Fibroblast of villous mesenchyme (primary cell): Measurements from ENCODE around the gene MSI2. TPM values are rescaled to one million over a fixed set of nuclear protein-coding genes. Genes with fewer than 3 reads are reported as not detected.

ENCODE experiments used
- DNase-seq: peaks from one replicate; pipeline ENCODE4 v3.0.0-alpha.2; 2010; ENCODE audit warnings: low read depth
- H3K4me3 ChIP-seq: 2 replicates; pipeline ENCODE4 v1.5.1; 2011; ENCODE audit warnings: low read depth, mild to moderate bottlenecking, low read length
- CTCF ChIP-seq: IDR thresholded peaks from 2 replicates; pipeline ENCODE4 v1.5.1; 2012; ENCODE audit warnings: low read depth, mild to moderate bottlenecking, low read length; ENCODE audit not compliant: insufficient read depth
- total RNA-seq: library from RNA; depleted of rRNA; stranded (reverse); fragments of >200 nt; gene quantifications from 2 replicates; pipeline ENCODE4 v1.2.3, GENCODE V29; 2012

MSI2 gene
- total RNA-seq, 1 donor: 50.1 TPM

DNA sequence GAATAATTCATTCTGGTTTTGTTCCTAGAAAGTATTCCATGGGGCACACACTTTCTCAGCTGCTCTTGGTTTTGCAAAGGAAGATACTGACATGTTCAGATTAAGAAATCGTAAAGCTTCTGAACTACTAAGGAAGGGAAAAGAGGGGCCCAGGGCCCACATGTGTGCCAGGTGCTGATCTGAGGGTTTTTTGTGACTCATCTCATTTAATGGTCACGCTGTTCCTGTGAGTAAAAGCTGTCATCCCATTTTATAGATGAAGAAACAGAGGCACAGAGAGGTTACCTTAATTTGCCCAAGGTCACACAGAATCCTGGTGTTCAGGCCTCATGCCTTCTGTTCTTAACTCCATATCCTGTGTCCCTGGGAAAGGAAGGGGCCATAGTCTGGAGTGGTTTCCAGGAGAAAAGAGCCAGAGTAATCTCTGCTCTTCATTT is 113.2 kb downstream of the MSI2 start:
- TF ChIP-seq CTCF: no peak
- H3K4me3 ChIP-seq: no peak overlapping the region
- peak; percentile 73 for DNase-seq

DNA sequence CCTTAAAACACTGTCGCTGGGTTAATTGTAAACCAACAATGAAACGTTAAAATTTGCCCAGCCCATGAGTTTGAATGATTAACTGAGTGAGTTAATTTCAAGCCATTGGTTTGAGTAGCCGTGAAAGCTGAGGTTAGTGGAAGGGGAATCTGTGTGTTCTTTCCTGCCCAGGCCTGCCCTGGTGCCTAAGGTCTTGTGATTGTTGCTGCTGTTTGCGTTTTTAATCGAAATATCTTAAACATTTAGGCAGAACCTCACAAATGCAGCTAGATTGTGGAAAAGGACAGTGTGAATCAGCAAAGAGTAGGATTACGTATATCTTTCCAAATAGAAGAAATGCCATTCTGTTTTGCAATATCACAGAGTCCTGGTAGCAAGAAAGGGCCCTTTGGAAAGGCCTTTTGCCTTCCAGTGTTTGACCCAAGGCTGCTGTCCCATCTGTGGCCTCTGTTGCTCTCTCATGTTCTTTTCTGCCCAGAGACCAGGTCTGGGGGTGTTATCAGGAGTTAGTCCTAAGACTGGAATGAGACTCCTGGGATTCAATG is 113.8 kb downstream of the MSI2 start:
- H3K4me3 ChIP-seq: no peak overlapping the region
- TF ChIP-seq CTCF: no peak
- DNase-seq: peak; percentile 95

DNA sequence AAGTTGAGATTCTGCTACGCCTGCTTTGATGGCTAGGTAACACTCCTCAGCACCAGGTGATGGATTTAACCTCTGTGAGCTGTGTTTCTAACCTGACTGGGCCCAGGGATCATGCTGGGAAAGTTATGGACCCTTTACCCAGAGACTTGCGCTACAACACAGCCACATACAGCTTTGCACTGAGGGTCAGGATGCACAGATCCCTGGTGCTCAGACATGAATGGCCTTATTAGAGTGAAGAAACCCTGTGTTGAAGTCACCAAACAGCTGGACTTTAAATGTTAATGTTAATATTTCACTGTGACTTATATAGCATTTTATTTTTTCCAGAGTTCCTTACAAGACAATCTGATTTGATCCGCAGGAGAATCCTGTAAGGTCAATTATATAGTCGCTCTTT is 114.3 kb downstream of the MSI2 start:
- DNase-seq: no peak

GRCh38 chr17:57372156-57372555 is 115.8 kb downstream of the MSI2 start:
- TF ChIP-seq CTCF: no peak
- no peak overlapping the region for H3K4me3 ChIP-seq
- peak; percentile 74 for DNase-seq

More for the DNA sequence above, 114.3 kb downstream of the MSI2 start:
- no peak overlapping the region for H3K4me3 ChIP-seq
- no peak for TF ChIP-seq CTCF

DNA sequence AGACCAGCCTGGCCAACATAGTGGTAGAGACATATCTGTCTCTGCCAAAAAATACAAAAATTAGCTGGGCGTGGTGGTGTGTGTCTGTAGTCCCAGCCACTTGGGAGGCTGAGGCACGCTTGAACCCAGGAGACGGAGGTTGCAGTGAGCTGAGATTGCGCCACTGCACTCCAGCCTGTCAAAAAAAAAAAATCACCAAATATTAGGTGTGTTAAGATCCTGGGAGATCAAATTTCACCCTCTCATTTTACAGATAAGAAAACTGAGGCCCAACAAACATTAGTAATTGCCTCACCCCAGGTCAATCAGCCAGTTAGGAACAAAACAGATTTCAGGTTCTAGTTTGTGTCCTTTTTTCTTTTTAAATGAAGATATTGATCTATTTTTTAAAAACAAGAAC is 116.7 kb downstream of the MSI2 start:
- H3K4me3 ChIP-seq: no peak overlapping the region
- no peak for DNase-seq
- TF ChIP-seq CTCF: no peak

GRCh38 chr17:57373756-57374155 is 117.4 kb downstream of the MSI2 start:
- H3K4me3 ChIP-seq: no peak overlapping the region
- no peak for TF ChIP-seq CTCF

DNA sequence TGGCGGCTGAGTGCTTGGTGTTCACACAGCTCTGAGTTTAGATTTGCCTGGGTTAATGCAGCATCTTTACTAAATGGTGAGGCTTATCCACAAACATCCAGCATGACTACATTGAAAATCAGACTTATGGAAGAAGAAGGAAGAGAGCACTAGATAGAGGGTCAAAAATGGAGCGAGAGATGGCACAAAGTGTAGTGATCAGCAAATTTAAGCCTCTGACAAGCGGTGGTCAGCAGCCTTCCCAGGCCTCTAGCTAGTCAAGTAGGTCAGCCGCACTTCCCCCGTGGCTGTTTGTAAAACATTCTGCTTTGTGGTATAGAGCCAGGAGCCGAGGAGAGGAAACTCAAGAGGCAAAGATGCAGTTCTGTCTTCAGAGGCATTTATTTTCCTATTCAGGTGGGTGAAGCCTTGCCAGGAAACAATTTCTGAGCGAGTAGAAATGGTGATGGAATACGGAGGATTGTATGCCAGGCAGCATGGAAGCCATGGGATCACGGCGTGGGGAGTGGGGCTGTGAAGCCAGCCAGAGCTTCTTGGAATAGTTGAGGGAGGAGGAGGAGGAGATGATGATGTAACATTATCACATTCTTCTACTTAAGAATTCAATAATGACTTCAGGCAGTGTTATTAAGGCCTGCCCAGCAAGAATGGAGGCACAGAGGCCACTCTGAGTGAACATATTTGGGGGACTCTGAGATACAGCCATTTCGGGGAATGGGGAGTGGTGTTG is 118.9 kb downstream of the MSI2 start:
- DNase-seq: no peak
- TF ChIP-seq CTCF: no peak

More at GRCh38 chr17:57373756-57374155, 117.4 kb downstream of the MSI2 start:
- no peak for DNase-seq

More for the DNA sequence above, 118.9 kb downstream of the MSI2 start:
- H3K4me3 ChIP-seq: no peak overlapping the region
